H7 (cell line): ENCODE measurements around the gene PPBP. TPM values are rescaled to one million over a fixed set of nuclear protein-coding genes. Genes with fewer than 3 reads are reported as not detected.

Source experiments
- DNase-seq: peaks from one replicate; pipeline ENCODE4 v3.0.0; 2012
- H3K27me3 ChIP-seq: 2 replicates; pipeline ENCODE4 v1.6.0; 2011; ENCODE audit warnings: mild to moderate bottlenecking, low read length; ENCODE audit not compliant: control insufficient read depth, insufficient read depth
- H3K36me3 ChIP-seq: replicated peaks from 2 replicates; pipeline ENCODE4 v1.5.1; 2011; ENCODE audit warnings: low read length; ENCODE audit not compliant: control insufficient read depth, insufficient read depth
- H3K4me3 ChIP-seq: 2 replicates; pipeline ENCODE4 v1.5.1; 2011; ENCODE audit warnings: low read depth, mild to moderate bottlenecking, control low read depth, low read length, moderate library complexity; ENCODE audit not compliant: insufficient read depth
- total RNA-seq: library from RNA; depleted of rRNA; stranded (reverse); fragments of >200 nt; shearing (Covaris generic); gene quantifications from 2 replicates; pipeline ENCODE4 v1.2.3, GENCODE V29; 2014; rRNA removed

Gene PPBP
- total RNA-seq, 1 experiment from 2014 or later = not detected

DNA sequence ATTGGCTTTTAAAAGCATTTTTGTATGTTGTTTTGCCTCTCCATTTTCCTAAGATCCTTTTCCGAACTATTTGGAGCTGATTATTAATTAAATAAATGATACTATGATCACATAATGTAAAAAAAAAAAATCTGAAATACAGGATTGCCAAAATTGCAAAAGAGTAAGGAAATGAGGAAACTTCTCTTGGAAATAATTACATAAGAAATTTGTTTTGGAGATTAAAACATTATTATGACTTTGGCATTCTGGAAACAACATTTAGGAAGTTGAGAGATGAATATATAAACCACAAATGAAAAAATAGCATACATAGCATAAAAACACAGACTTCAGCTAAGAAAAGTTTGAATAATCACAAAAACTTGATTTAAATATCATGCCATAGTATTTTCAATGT is 39.7 kb downstream of the PPBP start:
- Histone ChIP-seq H3K27me3 (peaks cover 37% of the 10 kb centered on the region), H3K36me3 (no peaks in the 10 kb centered on the region), H3K4me3 (no peak overlapping the region)
- DNase-seq = no peak

DNA sequence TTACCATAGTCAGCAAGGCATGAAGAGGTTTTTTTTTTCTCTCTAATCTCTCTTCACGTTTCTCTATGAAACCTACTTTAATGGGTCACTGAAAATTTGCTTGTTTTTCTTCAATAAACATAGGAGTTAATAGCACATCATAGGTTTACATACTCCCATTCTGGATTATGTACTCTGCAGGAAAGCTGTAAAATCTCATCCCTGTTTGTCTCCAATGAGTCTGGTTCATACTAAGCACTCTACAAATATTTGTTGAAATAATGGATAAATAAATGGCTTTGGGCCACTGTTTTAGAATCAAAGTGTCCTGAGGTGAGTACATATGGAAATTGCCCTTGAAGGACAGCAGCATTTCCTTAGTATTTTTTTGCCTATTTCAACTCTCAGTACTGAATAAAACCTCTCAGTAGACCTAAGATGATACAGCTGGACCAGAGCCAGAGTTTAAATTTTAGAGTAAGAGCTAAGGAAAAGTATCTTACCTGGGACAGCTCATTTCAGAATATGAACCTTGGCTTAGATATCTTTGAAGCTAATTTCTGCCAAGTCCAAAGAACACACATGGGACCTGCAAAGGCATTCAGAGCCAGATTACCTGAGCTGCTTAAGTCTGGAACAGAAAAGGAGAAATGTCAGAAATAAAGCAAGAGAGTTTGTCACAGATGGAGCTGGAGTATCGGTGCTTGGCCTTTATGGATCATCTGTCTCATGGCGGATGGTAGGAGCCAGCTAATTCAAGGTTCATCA is 40.6 kb downstream of the PPBP start:
- DNase-seq = no peak
- H3K27me3 ChIP-seq = peaks cover 45% of the 10 kb centered on the region
- no peak overlapping the region for H3K4me3 ChIP-seq
- H3K36me3 ChIP-seq = no peaks in the 10 kb centered on the region

- Histone ChIP-seq H3K27me3 (peaks cover 61% of the 10 kb centered on the region), H3K36me3 (no peaks in the 10 kb centered on the region), H3K4me3 (no peak overlapping the region)
- DNase-seq = no peak
Measured at GRCh38 chr4:73945674-73946449, 42.1 kb downstream of the PPBP start.

DNA sequence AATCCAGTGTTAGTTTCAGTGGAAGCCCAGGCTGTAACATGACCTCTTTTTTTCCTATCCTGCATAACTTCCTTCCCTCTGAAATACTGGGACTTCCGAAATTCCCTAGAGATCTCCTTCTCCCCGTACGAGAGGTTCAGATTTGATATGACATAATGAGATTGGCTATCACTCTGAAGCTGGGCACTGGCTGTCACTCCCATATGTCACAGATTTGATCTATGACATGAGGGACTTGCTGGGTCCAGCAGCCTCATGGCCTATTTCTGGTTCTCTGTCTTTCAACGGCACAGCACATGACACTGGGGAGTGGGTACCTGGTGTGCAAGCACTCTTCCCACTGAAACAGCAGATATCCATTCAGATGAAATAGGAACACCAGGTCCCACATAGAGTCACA is 42.9 kb downstream of the PPBP start:
- peaks cover 68% of the 10 kb centered on the region for H3K27me3 ChIP-seq
- H3K36me3 ChIP-seq = no peaks in the 10 kb centered on the region
- H3K4me3 ChIP-seq = no peak overlapping the region
- DNase-seq = no peak

GRCh38 chr4:73944061-73944875 is 43.7 kb downstream of the PPBP start:
- Histone ChIP-seq H3K36me3 (no peaks in the 10 kb centered on the region), H3K27me3 (peaks cover 72% of the 10 kb centered on the region), H3K4me3 (peak overlapping the region; percentile 27)
- DNase-seq = peak; percentile 74

DNA sequence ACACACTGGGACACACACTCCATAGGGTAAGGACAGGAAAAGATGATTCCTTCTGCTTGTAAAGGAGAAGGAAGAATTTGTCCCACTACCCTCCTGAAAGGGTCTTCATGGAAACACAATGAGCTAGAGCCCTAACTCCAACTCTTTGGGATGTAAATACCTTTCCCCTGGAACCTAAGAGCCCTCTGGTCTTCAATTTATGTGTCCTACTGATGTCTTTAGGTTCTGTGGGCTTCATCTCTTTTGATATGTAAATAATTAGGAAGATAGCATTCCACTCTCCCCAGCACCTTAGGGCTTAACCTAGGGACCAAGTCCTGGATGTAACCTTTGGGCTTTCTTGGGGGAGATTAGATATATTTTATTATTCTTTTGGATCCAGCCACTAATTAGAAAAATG is 44.4 kb downstream of the PPBP start:
- Histone ChIP-seq H3K36me3 (no peaks in the 10 kb centered on the region), H3K27me3 (peaks cover 71% of the 10 kb centered on the region), H3K4me3 (no peak overlapping the region)
- DNase-seq = peak; percentile 60

DNA sequence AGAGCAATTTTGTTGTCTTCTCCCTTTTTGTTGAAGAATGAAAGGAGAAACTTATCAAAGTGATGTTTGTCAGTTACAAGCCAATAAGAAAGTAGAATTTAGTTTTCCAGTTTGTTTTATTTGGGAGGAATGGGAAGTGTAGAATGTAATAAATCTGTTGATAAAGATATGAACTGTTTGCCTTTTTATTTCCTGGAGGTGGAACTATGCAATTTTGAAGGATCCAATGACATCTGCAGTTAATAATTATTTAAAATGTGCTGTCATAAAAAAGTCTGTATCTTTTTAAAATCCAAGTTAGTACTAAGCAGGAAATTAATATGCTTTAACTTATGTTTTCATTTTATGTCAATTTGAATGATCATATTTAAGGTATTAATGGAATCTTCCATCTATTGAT is 51.0 kb downstream of the PPBP start:
- no peak for DNase-seq
- Histone ChIP-seq H3K36me3 (no peaks in the 10 kb centered on the region), H3K4me3 (no peak overlapping the region), H3K27me3 (peaks cover 25% of the 10 kb centered on the region)

Other genes starting within 250 kb of the PPBP start
- gene CXCL8, start 247.6 kb downstream of the PPBP start, total RNA-seq = not detected in 2 replicates
- 0.17 and 1.2 TPM in 2 replicates for gene CXCL6, start 151.5 kb downstream of the PPBP start, total RNA-seq
- gene PF4V1, start 134.9 kb downstream of the PPBP start, total RNA-seq = not detected in 2 replicates
- not detected in 2 replicates for gene CXCL1, start 118.8 kb downstream of the PPBP start, total RNA-seq
- gene PF4, start 6.2 kb downstream of the PPBP start, total RNA-seq = 0.33 TPM in 1 of 2 replicates, not detected in the other
- gene CXCL5, start 10.5 kb upstream of the PPBP start, total RNA-seq = 0.31 and 0.55 TPM in 2 replicates
- 0.14 and 0.37 TPM in 2 replicates for gene CXCL3, start 50.5 kb upstream of the PPBP start, total RNA-seq
- gene CXCL2, start 111.0 kb upstream of the PPBP start, total RNA-seq = not detected in 2 replicates
- 6.6 and 7.9 TPM in 2 replicates for gene MTHFD2L, start 169.9 kb upstream of the PPBP start, total RNA-seq